Measurements from ENCODE around the gene CENATAC.
"Not testable (repeated sequence)": the region's sequence is repeated elsewhere in the genome, so short reads cannot be mapped to it uniquely, and the experiment has no call there.

CENATAC gene

GRCh38 chr11:118996926-118997626 lies 862 bp upstream of the CENATAC start:
- DNase-seq, result peak; percentile 59

DNA sequence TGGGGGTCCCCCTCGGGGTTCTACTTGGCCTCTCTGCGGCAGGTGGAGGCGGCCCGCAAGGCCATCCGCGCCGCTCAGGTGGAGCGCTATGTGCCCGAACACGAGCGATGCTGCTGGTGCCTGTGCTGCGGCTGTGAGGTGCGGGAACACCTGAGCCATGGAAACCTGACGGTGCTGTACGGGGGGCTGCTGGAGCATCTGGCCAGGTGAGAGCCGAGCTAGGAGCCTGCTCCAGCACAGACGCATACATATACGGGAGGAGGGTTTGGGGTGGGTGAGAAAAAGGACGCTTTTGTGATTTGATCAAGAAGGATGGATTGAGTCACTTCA lies 415 bp downstream of the CENATAC start:
- DNase-seq, result no peak

GRCh38 chr11:118998822-118999221 lies 884 bp downstream of the CENATAC start:
- no peak for DNase-seq

DNA sequence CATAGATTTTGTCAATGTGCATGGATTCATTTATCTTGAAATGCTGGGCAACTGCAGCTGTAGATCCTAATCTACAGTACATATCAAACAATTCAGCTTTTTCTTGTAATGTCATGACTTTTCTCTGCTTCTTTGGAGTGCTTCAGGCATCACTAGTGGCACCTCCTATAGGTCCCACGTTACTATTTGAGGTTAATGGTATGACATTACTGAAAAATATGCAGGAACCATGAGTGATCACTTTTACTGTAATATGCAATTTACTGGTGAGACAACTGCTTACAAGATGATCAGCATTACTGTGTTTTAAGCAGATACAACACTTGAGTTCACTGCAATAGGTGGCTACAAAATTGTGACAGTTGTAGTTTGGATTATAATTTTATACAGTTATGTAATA lies 3.0 kb downstream of the CENATAC start:
- DNase-seq, result no peak

GRCh38 chr11:119006656-119007055 lies 8.7 kb downstream of the CENATAC start:
- no peak for DNase-seq

DNA sequence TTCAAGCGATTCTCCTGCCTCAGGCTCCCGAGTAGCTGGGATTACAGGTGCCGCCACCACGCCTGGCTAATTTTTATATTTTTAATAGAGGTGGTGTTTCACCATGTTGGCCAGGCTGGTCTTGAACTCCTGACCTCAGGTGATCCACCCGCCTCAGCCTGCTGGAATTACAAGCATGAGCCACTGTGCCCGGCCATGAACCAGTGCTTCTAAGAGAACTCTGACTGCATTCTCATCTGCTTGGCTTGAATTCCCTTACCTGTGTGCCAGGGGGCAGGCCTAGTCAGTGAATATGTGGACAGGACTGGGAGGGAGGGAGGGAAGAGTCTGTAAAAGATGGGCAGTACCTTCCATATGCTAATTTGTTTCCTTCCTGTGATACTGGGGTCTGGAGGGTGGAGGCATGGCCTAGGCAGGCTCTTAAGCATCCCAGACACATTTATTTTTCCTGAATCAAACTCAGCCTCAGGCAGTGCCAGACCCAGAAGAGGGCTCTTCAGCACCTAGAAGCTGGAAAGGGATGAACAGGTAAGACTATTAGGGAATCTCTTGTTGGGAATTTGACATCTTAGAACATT lies 13.6 kb downstream of the CENATAC start:
- DNase-seq, result no peak

- DNase-seq, result no peak
Measured at GRCh38 chr11:119012629-119013170, 14.8 kb downstream of the CENATAC start.

GRCh38 chr11:119014209-119014924 lies 16.4 kb downstream of the CENATAC start:
- DNase-seq, result no peak

- DNase-seq, result no peak
Measured at GRCh38 chr11:119015054-119015611, 17.2 kb downstream of the CENATAC start.

DNA sequence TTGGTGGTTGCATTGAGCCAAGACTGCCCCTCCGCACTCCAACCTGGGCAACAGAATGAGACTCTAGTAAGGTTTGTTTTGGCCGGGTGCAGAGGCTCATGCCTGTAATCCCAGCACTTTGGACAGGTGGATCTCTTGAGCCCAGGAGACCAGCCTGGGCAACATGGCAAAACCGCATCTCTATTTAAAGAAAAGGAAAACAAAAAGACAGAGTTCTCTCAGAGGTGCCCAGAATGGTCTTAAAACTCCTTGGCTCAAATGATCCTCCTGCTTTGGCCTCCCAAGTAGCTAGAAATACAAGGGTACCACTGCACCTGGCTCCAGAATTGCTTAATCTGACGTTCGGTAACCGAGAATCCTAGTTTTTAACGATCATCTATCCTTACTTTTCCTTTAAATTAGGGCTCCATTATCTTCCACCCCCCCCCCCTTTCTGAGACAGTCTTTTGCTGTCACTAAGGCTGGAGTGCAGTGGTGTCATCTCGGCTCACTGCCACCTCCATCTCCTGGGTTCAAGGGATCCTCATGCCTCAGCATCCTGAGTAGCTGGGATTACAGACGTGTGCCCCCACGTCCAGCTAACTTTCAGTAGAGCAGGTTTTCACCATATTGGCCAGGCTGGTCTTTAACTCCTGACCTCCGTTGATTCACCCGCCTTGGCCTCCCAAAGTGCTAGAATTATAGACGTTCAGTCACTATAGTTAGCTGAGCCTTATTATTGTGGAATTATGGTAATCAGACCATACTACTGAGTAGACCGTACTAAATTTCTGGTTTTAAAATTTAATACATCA lies 18.5 kb downstream of the CENATAC start:
- no peak for DNase-seq

DNA sequence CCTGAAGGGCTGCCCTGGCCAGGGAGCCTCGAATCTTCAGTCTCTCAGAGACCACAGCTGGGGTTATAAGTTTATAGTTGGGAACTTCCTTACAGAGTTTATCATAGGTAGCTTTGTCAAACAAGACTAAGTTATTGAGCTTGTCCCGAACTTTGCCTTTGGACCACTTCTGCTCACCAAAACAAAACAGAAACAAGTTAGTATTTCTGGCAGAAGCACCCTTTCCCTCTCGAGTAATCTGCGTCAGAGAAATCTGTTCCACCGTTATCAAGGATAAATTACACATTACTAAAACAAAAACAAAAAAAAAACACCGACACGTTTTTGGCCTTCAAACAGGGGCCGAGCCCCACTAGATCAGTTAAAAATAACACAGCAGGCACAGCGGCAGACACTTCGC lies 19.4 kb downstream of the CENATAC start:
- DNase-seq, result not testable (repeated sequence)

GRCh38 chr11:119018074-119018938 lies 20.4 kb downstream of the CENATAC start, which contains the start of the genes RPS25 and TRAPPC4:
Gene RPS25, minus strand, starts transcription at chr11:119018343. Its CDS starts 59 bp downstream, at chr11:119018284.
Gene TRAPPC4, plus strand, starts transcription at chr11:119018766. Its CDS starts 30 bp downstream, at chr11:119018796.
- peak; percentile 97 for DNase-seq

DNA sequence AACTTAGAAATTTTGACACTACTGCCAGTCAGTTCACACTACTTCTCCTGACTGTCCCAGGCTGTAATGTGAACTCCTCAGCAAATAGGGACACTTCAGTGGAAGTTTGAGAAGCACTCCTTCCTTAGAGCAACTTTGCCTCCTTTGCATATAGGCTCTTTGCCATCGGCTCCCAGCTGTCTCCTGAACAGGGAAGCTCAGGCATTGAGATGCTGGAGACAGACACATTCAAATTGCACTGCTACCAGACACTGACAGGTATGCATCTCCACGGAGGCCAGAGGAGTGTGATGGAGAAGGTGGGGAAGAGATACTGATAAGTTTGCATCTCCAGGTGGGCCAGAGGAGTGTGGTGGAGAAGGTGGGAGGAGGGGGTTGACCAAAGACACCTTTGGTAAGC lies 22.1 kb downstream of the CENATAC start:
- no peak for DNase-seq

GRCh38 chr11:119021631-119022030 lies 23.7 kb downstream of the CENATAC start:
- no peak for DNase-seq

DNA sequence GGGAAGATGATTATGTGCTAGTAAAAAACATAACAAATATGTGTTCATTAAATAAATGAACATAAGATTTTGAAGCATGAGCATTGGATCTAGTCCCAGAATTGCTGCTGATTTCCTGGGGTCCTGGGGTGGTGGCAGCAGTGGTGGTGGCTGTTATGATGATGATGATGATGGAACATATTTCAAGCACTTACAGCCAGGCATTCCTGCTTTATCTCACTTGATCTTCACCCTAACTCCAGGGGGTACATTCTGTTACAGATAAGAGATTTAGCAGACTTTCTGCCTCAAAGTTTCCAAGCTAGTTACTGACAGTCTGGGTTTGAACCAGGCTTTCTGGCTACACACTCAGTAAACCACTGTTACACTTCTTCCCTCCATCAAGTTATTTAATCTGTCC lies 25.8 kb downstream of the CENATAC start:
- no peak for DNase-seq

- no peak for DNase-seq
Measured at GRCh38 chr11:119024430-119025098, 26.6 kb downstream of the CENATAC start.

DNA sequence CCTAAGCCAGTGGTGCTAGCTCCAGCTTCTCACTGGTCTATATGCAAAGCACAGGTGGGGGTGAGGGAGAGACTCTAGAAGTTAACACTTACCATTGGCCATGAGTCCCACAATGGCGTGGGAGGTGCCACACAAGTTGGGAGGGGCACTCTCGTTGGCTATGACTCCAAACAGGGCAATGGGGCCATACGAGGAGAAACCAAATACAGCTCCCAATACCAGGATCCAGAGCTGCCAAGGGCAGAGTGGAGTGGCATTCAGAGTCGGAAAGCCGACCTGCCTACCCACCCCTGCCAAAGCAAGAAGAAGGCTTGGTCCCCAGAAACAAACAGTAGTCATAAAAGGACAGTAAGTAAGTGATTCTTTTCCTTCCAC lies 27.1 kb downstream of the CENATAC start:
- no peak for DNase-seq

DNA sequence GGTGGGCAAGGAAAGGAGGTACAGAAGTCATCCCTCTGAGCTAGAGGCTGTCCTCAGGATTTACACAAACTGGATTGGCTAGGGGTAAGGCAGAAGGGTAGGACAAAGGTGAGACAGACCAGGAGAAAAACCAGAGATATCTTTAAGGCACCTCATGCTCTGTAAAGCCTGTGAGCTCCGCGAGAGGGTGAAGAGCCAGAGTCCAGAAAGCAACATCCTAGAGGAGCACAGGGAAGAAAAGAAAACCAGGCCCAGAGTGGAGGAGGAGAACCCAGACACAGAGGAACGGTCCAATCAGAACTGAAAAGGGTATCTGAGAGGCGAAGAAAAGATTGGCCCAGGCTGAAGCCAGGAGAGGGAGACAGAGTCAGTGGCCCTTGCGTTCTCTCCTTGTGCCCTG lies 27.6 kb downstream of the CENATAC start:
- DNase-seq, result no peak

- no peak for DNase-seq
Measured at GRCh38 chr11:119025978-119026766, 28.2 kb downstream of the CENATAC start.

GRCh38 chr11:119026970-119027369 lies 29.0 kb downstream of the CENATAC start:
- no peak for DNase-seq

Data from stimulated activated CD4-positive, alpha-beta T cell treated with anti-CD3 and anti-CD28 coated beads, Interleukin-4, amount 100 ng/mL, for 24 hours (primary cell).